DND-41 (cell line): ENCODE results near the gene PI4KA.
"Not testable (repeated sequence)": the region's sequence is repeated elsewhere in the genome, so short reads cannot be mapped to it uniquely, and the experiment has no call there.

Experiments
- ATAC-seq: fragments of 200-7000 bp; cut with Tn5 transposase; 3 replicates; pipeline ENCODE4 v1.9.1; 2021; ENCODE audit warnings: low read depth; ENCODE audit not compliant: insufficient read depth
- DNase-seq: peaks from one replicate; pipeline ENCODE4 v3.0.0-alpha.2; 2020
- H2AFZ ChIP-seq: 2 replicates; pipeline ENCODE4 v1.6.0; 2012; ENCODE audit warnings: low read depth, low read length
- H3K27ac ChIP-seq: 2 replicates; pipeline ENCODE4 v1.5.1; 2012; ENCODE audit warnings: low read length, inconsistent platforms
- H3K27me3 ChIP-seq: fragments of 200-600 bp; sonication (generic); 2 replicates; pipeline ENCODE4 v1.6.0; 2012; ENCODE audit warnings: low read length, mild to moderate bottlenecking, inconsistent platforms; ENCODE audit not compliant: insufficient read depth, poor library complexity
- H3K36me3 ChIP-seq: 2 replicates; pipeline ENCODE4 v1.5.1; 2012; ENCODE audit warnings: low read length, inconsistent platforms; ENCODE audit not compliant: insufficient read depth
- H3K4me1 ChIP-seq: 2 replicates; pipeline ENCODE4 v1.5.1; 2012; ENCODE audit warnings: mild to moderate bottlenecking, low read length; ENCODE audit not compliant: insufficient read depth
- H3K4me2 ChIP-seq: 2 replicates; pipeline ENCODE4 v1.6.0; 2012; ENCODE audit warnings: mild to moderate bottlenecking, moderate library complexity, low read length, inconsistent platforms; ENCODE audit not compliant: insufficient read depth
- H3K4me3 ChIP-seq, 2 experiments: fragments of 200-600 bp in 1 of 2; shearing (Covaris generic) in 1 of 2; 2 replicates each; pipeline ENCODE4 v1.5.1; 2012 to 2016; ENCODE audit warnings: inconsistent platforms in 2 of 2, low read length in 2 of 2, mild to moderate bottlenecking in 2 of 2, low read depth in 1 of 2, moderate library complexity in 1 of 2
- H3K79me2 ChIP-seq: 2 replicates; pipeline ENCODE4 v1.6.0; 2012; ENCODE audit warnings: low read length, inconsistent platforms; ENCODE audit not compliant: insufficient read depth
- H3K9ac ChIP-seq: 2 replicates; pipeline ENCODE4 v1.6.0; 2012; ENCODE audit warnings: low read depth, mild to moderate bottlenecking, inconsistent platforms, low read length, moderate library complexity
- H3K9me3 ChIP-seq: 2 replicates; pipeline ENCODE4 v1.5.1; 2012; ENCODE audit warnings: low read length, moderate library complexity, mild to moderate bottlenecking, inconsistent platforms; ENCODE audit not compliant: insufficient read depth, severe bottlenecking
- H4K20me1 ChIP-seq: 2 replicates; pipeline ENCODE4 v1.6.0; 2012; ENCODE audit warnings: low read length; ENCODE audit not compliant: insufficient read depth

Gene PI4KA

GRCh38 chr22:20694256-20694655 lies 164.4 kb downstream of the PI4KA start:
- ATAC-seq, H3K4me1 ChIP-seq, DNase-seq: not testable (repeated sequence)

GRCh38 chr22:20692926-20693325 lies 165.7 kb downstream of the PI4KA start:
- ATAC-seq, H3K36me3 ChIP-seq, H3K27ac ChIP-seq: not testable (repeated sequence)

More at GRCh38 chr22:20694256-20694655, 164.4 kb downstream of the PI4KA start:
- not testable (repeated sequence) for H3K9me3 ChIP-seq, H3K27ac ChIP-seq, H3K4me3 ChIP-seq, H3K36me3 ChIP-seq, H3K27me3 ChIP-seq, H4K20me1 ChIP-seq, H2AFZ ChIP-seq, H3K79me2 ChIP-seq, H3K4me2 ChIP-seq, H3K9ac ChIP-seq

GRCh38 chr22:20690586-20691317 lies 167.9 kb downstream of the PI4KA start:
- H3K27me3 ChIP-seq, H3K9me3 ChIP-seq, ATAC-seq, H4K20me1 ChIP-seq, H3K4me3 ChIP-seq, H3K4me1 ChIP-seq, DNase-seq, H3K27ac ChIP-seq, H3K9ac ChIP-seq, H2AFZ ChIP-seq, H3K79me2 ChIP-seq, H3K4me2 ChIP-seq, H3K36me3 ChIP-seq: not testable (repeated sequence)

More at GRCh38 chr22:20692926-20693325, 165.7 kb downstream of the PI4KA start:
- H2AFZ ChIP-seq, H3K4me2 ChIP-seq, H3K9ac ChIP-seq, H3K4me1 ChIP-seq, H3K79me2 ChIP-seq, H3K27me3 ChIP-seq, DNase-seq, H3K9me3 ChIP-seq, H4K20me1 ChIP-seq, H3K4me3 ChIP-seq: not testable (repeated sequence)

- not testable (repeated sequence) for H3K27me3 ChIP-seq, H3K9ac ChIP-seq, H3K4me2 ChIP-seq
These were observed 171.0 kb downstream of the PI4KA start for GRCh38 chr22:20687356-20688172.

GRCh38 chr22:20685764-20686163 lies 172.8 kb downstream of the PI4KA start:
- ATAC-seq, H3K9ac ChIP-seq, H2AFZ ChIP-seq, H3K79me2 ChIP-seq, H3K9me3 ChIP-seq, H3K36me3 ChIP-seq, H3K27ac ChIP-seq, H4K20me1 ChIP-seq, H3K4me3 ChIP-seq, H3K4me1 ChIP-seq, H3K4me2 ChIP-seq, H3K27me3 ChIP-seq, DNase-seq: not testable (repeated sequence)

More at GRCh38 chr22:20687356-20688172, 171.0 kb downstream of the PI4KA start:
- not testable (repeated sequence) for ATAC-seq, H4K20me1 ChIP-seq, H2AFZ ChIP-seq, DNase-seq, H3K27ac ChIP-seq, H3K36me3 ChIP-seq, H3K79me2 ChIP-seq, H3K9me3 ChIP-seq, H3K4me1 ChIP-seq, H3K4me3 ChIP-seq

GRCh38 chr22:20678792-20679435 lies 179.7 kb downstream of the PI4KA start:
- H3K27me3 ChIP-seq: peaks cover 18% of the 10 kb centered on the region
- not testable (repeated sequence) for H3K4me1 ChIP-seq, ATAC-seq, H3K4me2 ChIP-seq, H3K9me3 ChIP-seq, H3K9ac ChIP-seq, H3K4me3 ChIP-seq, H3K27ac ChIP-seq, H2AFZ ChIP-seq, H3K36me3 ChIP-seq, DNase-seq, H3K79me2 ChIP-seq, H4K20me1 ChIP-seq
